Fibroblast of skin of abdomen (primary cell): Measurements from ENCODE around the gene CELA2A.
A peak's percentile ranks its signal among the peaks of the same experiment; 100 is the strongest.
"Not testable (repeated sequence)": the region's sequence is repeated elsewhere in the genome, so short reads cannot be mapped to it uniquely, and the experiment has no call there.

Source experiments
- DNase-seq: peaks from one replicate; pipeline ENCODE4 v3.0.0-alpha.2; 2013

The CELA2A gene

DNA sequence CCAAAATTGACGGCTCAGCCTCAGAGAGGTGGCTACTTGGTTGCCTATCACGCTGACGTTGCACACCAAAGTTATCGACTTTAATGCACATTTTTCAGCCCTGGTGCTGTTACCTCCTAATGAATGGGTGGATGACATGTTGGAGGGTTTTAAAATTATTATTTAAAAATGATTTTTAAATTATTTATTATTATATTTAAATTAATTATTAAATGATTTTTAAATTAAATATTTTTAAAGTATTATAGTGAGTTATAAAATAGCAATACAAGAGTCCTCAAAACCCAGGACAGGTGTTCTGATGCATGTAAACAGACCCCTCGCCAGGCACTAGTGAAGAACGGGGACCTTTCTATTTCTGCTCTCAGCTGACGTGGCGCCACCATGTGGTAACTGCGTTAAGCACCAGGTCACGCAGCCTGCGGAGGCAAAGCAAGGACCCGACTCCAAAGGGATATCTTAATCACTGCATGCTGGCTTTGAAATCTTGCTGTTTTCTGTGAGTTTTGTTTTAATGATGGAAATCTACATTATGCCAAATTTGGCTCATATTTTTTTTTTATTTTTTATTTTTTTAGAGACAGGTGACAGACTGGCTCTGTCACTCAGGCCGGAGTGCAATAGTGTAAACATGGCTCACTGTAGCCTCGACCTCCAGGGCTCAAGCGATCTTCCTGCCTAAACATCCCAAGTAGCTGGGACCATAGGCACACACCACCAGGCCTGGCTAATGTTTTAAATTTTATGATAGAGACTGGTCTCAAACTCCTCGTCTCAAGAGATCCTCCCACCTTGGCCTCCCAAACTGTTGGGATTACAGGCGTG is 44.9 kb downstream of the CELA2A start:
- DNase-seq: peak; percentile 27

DNA sequence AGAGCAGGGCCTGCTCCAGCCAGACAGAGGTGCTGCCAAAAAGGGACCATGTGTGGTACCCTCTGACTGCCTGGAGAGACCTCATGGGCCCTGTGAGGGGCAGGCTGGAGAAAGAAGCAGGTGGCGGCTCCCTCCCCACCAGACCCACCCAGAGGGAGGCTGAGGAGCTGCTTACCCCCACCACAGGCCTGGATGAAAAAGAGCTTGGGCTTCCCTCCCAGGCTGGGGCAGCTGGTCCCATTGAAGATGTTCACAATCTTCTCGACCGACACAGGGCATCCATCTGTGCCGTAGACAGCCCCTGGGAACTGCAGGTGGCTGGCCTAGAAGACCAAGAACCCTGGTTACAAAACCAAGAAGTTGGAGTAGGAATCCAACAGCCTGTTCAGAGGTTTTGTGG is 47.9 kb downstream of the CELA2A start:
- no peak for DNase-seq

DNA sequence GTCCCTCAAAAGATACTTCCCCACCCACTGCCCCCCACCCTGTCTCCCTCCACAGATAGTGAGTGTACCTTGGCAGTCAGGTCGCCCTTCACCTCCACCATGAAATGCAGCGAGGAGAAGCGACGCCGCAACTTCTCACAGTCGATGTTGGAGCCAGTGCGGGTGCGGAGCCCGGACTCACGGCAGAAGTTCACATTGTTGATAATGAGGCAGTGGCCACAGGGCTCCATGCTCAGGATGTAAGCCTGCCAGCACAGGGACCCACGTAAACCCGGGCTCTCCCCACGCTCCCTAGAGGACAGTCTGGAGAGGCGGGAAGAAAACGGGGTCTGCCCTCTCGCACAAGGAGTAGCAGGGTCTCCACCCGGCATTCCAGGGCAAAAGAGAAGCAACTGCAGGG is 50.3 kb downstream of the CELA2A start:
- no peak for DNase-seq

DNA sequence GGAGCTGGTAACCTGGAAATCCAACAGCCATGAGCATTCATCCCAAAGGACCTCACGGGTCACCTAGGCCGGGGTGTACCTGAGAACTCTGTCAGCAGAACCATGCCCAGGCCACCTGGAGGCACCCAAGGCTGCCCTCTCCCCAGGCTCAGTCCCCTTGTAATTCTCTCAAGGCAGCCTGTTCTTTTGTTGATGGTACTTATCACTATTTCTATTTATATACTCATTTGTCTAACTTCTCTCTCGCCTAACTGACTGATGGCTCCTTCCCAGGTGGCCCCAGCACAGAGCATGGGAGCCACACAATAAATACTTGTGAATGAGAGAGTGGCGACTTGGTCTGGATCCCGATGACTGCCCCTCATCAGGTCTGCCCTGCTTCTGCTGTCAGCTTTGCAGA is 50.7 kb downstream of the CELA2A start:
- DNase-seq: no peak

DNA sequence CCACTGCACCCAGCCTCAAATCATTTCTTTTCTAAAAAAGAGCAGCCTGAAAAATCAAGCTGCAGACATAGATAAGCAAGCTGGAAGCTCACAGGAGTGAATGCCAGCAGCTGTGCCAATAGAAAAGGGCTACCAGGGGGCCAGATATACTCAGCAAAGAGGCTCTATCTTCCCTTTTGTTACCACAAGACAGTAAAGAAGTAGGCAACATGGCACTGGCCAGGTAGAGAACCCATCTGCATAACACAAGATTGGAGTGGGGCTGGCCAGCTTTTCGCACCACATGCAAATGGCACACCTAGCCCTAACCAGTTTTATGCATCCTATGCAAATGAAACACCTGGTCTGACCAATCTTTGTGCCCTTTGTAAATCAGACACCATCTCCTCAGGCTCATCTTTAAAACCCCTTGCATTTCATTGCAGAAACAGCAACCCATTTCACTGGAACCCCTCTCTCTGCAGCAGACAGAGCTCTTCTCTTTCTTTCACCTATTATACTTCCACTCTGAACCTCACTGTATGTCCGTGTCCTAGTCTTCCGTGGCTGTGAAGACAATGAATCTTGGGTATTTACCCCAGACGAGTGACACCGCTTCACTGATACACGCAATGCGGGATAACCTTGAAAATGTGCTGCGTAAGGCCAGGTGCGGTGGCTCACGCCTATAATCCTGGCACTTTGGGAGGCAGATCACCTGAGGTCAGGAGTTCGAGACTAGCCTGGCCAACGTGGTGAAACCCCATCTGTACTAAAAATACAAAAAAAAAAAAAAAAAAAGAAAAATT is 52.4 kb downstream of the CELA2A start:
- DNase-seq: no peak

DNA sequence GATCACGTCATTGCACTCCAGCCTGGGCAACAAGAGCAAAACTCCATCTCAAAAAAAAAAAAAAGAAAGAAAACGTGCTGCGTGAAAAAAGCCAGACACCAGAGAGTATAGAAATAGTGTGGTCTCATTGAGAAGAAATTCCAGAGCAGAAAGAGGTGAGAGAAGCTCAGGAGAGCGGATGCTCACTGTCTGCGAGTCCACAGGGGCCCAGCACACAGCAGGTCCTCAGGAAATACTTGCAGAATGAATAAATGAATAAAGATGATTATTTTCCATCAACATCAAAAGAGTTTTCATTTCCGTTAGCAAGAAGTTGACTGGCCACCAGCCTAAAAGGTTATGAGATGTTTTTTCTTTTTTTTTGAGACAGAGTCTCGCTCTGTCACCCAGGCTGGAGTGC is 53.1 kb downstream of the CELA2A start:
- DNase-seq: no peak

DNA sequence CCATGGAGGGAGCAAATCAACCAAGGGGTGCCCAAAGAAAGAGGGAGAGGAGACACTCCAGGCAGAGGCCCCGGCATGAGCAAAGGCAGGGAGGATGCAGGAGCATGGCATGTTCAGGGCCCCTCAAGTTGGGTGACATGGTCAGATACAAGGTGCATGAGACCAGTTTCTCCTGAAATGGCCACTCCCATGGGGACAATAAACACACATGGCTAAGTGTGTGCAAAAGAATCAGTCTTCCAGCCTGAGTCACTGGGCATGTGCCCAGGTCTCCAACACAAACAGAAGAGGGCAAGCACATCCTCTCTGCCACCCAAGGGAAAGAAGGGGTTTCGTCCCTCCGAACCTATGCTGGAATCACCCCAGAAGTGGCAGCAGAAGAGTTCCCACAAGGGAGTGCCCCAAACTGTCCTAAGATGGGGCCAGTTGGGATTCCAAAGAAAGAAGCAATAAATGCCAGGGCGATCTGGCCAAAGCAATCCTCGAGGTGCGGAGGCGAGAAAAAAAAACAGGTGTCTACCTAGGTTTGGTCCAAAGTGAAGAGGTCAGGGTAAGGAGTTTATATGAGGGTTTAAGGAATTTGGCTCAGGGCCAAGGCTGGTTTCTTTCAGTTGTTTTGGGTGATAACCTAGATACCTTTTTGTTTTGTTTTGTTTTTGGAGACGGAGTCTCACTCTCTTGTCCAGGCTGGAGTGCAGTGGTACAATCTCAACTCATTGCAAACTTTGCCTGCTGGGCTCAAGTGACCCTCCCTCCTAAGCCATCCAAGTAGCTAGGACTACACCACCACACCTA is 54.3 kb downstream of the CELA2A start:
- DNase-seq: no peak

DNA sequence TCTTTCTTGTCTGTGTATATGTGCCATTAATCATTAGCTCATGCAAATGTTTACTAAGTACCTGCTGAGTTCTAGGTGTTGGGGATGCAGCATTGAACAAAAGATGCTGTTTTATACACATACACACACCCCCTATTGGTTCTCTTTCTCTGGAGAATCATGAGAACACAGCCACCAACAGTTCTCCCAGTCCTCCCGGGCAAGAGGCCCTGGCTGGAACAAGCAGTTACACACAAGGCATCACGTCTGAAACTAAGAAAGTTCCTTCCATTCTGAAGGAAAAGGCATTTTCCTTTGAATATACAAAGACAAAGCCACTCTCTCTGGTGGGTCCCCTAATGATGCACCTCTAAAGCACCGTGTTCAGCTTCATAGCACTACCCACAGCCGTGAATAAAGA is 56.7 kb downstream of the CELA2A start:
- DNase-seq: no peak

DNA sequence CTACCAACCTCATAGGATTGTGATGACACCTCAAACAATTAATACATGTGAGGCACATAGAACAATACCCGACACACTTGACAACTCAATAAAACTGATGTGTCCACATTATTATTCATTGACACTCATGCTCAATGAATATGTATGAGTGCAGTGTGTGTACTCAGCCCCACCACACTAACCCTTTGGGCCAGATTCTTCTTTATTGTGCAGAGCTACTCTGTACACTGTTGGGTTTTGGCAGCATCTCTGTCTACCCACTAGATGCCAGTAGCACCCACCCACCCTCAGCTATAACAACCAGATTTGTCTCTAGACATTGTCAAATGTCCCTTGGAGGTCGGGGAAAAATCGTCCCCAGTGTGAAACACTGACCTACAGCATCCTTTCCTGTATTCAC is 57.4 kb downstream of the CELA2A start:
- no peak for DNase-seq

DNA sequence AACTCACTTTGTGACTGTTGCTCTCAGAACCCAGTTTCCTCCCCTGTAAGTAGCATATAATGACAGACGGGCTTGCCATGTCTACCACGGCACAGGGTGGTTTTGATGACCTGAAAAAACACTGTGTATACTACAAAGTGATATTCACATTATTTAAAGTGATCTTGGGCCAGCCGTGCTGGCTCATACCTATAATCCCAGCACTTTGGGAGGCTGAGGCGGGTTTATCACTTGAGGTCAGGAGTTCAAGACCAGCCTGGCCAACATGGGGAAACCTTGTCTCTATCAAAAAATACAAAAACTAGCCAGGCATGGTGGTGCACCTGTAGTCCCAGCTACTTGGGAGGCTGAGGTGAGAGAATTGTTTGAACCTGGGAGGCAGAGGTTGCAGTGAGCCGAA is 58.0 kb downstream of the CELA2A start:
- not testable (repeated sequence) for DNase-seq

DNA sequence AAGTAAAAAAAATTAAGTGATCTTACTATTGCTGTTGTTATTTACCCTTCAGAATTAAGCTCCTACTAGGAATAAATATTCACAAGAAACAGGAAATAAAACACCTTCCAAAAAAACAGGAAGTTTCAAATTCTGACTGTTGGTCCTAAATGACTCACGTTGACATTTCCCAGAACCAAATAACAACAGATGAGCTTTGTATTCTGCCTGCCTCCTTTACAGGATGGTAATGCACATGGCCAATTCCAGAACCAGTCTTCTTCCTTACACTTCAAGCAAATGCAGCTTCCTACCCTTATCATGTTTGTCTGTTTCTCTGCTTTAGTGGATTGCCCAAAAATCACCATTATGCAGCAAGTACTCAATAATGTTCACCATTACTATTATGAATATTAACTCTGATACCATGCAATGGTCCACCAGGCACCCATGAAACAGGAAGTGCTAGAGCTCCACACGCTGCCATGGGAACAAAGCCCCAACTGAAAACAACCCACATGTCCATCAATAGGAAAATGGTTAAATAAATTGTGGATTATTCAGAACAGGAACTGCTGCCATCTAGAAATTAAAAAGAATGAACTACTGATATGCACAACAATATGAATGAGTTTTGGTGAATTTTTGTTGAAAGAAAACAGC is 58.6 kb downstream of the CELA2A start:
- DNase-seq: no peak

DNA sequence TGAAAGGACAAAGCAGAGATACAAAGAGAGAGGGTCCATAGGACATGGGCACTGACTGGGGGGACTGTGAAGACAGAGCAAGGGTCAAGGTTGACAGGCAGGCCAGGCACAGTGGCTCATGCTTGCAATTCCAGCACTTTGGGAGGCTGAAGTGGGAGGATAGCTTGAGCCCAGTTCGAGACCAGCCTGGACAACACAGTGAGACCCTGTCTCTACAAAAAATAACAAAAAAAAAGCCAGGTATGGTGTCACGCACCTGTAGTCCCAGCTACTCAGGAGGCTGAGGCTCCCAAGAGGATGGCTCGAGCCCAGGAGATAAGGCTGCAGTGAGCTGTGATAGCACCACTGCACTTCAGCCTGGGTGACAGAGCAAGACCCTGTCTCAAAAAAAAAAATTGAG is 63.1 kb downstream of the CELA2A start:
- DNase-seq: no peak

DNA sequence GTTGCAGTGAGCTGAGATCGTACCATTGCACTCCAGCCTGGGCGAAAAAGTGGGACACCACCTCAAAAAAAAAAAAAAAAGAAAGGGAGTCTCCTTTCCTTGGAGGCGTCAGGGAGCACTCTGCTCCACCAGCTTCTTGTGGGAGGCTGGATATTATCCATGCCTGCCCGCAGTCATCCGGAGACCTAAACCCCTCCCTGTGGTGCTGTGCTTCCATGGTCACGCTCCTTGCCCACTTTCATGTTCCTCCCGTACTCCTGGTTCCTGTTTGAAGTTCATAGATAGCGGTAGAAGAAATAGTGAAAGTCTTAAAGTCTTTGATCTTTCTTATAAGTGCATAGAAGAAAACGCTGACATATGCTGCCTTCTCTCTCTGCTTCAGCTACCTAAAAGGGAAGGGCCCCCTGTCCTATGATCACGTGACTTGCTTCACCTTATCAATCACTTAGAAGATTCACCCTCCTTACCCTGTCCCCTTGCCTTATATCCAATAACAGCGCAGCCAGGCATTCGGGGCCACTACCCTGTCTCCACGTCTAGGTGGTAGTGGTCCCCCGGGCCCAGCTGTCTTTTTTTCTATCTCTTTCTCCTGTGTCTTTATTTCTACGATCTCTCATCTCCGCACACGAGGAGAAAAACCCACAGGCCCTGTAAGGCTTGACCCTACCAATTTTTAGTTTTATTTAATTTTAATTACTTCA is 64.8 kb downstream of the CELA2A start:
- not testable (repeated sequence) for DNase-seq
